NCI-H510A (cell line): ENCODE measurements around the gene APOA1.

Experiments used
- DNase-seq: peaks from one replicate; lab custom pipeline; 2025; lab: John Stamatoyannopoulos, UW

APOA1 gene

DNA sequence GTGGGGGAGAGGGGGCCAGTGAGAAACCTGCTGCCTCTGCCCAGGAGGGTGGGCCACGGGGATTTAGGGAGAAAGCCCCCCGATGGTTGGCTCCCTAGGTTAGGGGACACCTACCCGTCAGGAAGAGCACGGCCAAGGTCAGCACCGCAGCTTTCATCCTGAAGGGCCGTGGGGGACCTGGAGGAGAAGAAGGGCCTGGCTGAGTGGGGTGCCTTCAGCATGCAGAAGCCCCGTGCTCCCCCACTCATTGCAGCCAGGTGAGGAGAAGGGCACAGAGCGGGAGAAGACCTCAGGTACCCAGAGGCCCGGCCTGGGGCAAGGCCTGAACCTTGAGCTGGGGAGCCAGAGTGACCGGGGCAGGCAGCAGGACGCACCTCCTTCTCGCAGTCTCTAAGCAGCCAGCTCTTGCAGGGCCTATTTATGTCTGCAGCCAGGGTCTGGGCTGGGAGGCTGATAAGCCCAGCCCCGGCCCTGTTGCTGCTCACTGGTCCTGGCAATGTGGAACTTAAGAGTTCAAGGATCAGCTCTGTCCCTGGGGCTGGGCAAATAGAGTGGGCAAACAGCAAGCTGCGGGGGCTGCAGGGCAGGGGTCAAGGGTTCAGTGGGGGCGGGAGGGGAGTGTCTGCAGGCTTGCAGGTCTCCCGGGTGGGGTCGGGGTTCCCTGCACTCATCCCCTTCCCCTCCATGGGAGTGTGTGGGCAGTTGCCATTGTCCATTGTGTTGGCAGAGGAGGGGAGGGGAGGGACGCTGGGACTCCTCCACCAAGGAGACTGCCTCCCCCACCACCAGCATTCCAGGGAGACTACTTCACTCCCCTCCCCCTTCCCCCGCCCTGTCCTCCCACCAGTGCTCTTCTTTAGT lies at the start of gene APOA1:
Gene APOA1, minus strand, starts transcription at position 392 of the 861 bp plus-strand sequence. Its CDS starts 235 bp downstream, at position 157.
- no peak for DNase-seq

DNA sequence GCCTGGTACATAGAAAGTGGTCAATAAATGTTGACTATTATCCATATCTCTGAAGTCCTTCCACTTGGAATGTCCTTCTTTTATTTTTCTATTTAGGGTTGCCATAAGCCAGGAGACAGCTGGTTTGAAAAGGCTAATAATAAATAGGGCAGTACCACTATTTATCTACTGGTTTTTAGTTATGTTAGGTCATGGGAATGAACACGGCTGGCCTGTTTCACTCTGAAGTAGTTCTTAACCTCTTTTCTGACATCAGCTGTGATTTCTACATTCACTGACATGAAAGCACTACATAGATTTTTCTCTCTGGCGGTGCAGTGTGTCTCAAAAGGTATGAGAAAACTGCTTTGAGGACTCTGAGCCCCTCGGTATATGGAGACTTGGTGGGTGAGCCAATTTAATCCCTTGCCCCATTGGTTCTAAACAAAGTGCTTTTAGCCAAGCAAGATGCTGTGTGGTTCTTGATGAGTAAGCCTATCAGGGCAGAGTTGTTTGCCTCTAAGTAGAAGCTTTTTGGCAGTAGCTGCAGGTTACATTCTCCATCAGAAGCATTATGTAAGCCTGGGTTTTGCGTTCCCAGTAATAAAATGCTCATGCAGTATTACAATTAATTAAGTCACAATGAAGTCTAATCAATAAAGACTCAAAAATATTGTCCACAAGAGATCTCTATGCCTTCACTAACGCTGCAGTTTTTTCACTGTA lies 48.7 kb upstream of the APOA1 start:
- DNase-seq: no peak

DNA sequence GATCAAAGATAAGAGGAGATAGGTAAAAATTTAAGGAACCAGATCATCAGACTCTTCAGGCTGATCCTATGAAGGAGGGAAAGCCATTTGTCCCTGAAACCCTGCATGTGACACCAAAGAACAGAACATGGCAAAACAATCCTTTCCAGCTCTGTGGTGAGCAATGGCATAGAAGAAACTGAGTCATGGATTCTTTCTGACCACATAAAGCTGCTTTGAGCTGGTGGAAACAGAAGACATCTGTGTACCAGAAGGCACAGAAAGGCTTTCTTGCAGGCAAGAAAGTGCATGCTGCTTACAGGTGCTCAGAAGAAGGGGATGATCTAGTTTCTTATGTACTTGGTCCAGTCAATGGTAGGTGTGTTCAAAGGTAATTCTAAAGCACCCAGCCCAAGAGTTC lies 45.0 kb upstream of the APOA1 start:
- DNase-seq: no peak

DNA sequence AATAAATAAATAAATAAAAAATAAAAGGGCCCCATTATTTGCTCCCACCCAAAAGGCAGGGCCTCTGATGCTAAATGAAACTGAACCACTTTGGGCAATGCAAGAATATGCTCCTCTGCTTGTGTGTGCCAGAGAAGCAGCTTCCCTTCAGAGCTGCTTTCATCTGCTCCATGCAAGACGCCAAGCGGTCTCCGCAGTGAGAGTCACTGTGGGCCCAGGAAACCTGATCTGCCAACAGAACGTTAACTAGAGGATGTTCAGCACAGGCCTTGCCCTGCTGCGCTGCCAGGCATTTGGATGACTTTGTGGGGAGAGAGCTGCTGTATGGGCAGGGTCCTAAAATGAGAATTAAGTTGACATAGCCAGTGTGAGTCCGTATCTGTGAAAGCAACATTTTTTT lies 43.7 kb upstream of the APOA1 start:
- no peak for DNase-seq

DNA sequence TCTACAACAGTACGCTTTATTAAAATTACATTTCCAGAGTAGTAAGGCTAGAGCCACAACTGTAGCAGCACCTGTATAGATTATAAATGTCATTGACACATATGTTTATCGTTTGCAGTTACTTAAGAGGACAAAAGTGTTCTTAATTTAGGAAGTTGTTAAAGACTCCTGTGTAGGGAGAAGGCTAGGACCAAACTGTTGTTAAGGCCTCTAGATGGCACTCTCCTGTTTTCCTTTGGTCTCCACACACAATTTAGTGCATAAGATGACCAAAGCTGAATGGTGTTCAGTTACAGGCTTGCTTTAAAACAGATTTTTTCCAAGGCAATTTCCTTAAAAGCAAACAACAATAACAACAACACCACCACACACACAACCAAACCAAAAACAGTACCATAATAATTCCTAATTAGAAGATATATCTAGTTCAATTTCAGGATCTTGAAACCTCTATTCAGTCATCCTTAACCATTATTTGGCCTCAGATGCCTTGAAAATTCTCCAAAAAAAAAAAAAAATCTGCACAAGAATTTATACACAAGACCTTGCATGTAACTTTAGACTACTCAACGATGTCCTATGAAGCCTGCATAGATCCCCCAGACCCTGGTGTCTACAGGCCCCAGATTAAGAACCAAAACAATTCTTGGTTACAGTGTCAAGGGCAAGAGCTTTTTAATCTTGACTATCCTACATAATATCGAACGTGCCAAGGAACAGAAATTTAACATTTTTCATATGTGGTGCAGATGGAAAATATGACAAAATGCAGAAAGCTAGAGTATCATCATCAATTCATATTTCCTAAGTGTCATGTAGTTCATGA lies 42.6 kb upstream of the APOA1 start:
- peak; percentile 34 for DNase-seq

DNA sequence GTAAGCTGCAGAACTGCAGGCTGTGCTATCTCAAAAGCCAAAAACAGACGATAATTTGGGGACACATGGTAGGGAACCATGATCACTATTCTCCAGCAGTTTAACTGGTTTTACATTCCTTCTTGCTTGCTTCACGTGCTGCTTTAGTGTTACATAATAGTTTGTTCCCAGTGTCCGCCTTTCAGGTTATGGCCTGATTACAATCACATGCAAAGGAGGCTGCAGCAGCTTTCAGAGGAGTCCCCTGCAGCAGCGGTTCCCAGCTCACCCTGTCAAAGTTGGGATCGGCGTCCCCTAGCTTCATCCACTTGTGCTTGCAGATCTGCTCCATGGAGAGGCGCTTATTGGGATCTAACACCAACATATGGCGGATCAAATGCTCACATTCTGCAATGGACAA lies 39.2 kb upstream of the APOA1 start:
- no peak for DNase-seq

DNA sequence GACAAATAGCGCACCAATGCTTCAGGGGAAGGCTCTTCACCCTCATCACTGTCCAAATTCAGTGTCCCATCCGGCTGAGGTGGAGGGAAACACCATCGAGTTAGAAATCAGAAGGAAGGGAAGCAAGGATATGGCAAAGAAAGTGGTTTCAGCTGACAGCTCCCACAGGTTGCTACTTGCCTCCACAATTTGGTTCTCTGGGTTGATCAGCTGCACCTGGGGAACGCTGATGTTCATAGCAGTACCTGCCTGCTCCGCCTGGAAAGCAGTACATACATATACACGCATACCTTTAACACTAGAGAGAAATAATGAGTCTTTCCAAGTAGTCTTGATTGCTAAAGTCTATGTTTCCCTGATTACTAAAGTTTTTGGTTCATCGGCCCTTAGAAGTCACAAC lies 37.8 kb upstream of the APOA1 start:
- DNase-seq: no peak

DNA sequence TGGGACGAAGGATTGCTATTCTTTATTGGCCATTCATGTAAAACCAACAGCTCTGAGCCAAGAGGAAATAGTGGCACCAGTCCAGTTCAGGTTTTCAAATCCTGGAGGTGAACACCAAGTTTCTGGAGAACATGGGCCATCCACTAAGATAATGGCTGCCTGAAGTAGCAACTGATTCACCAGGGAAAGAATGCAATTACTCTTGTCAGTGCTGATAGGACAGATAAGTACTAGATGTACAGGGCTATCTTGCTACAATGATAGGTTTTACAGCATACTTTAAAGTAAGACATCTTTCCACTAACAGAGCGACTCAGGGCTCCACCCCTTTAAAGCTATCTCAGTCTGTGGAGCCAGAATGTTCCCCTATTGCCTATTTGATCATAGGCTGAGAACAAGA lies 36.8 kb upstream of the APOA1 start:
- DNase-seq: no peak

DNA sequence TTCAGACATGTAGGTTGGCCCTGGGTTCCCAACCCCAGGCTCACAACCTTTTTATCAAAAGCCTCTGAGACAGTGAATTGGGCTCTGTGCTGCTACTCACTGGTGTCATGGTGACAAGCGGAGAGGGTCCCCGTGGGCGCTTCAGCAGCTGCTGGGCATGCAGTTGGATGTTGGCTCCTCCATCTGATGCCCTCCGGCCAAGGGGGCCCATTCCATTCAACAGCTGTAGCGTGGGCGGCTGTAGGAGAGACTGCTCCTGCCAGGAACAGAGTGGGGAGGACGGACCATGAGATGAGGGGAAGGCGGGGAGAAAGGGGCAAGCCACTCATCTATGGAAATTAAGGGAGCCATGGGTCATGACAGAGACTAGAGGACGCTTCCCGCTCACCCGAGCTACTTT lies 36.0 kb upstream of the APOA1 start:
- no peak for DNase-seq

DNA sequence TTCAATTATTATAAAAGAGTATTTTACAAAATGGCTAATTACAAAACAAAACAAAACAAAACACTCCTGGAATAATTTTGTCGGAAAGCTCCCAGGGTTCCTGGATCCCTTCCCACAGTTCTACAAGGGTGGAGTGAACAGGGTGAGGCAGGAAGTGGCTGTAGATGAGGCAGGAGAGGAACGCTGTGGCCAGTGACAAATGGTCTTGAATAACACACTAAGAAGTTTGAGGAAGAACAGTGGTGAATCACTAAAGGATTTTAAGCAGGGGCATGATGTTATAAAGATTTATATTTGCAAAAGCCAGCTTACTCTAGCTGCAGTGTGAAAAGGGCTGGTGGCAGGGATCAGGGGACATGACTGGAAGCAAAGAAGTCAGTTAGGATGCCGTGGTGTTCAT lies 33.8 kb upstream of the APOA1 start:
- no peak for DNase-seq

DNA sequence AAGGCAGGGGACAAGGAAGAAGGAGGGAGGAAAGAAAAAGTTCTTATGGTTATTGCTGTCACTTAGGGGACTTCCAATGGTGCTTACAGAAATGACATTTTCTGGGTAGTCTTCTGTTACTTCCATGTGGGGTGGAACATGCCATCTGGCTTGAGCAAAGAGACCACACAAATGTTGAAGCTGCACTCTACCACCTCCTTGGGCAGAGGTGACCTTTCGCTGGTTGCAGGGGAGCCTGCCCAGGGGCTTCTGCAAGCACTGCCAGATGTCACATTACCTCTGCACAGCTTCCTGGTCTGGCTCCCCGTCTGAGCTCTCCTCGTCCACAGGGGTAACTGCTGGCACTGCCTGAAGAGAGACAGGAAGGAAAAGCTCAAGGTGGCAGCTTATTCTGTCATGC lies 32.6 kb upstream of the APOA1 start:
- no peak for DNase-seq

DNA sequence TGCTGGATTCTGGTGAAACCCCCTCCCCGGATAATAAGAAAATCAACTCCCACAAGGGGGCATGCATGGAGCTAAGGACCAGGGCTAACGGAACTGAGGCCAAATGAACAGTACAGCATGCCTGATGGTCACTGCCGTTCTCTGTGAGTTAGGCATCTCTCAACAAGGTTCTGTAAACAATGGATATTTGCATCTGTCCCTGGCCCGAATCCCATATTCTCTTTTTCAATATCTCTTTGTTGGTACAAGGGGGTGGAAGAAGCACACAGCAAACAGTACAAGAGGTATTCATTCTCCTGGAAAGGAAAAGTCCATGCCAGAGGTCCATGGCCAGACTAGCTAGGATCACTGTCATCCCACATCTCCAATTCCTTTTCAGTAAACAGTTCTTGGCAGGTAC lies 32.2 kb upstream of the APOA1 start:
- no peak for DNase-seq

DNA sequence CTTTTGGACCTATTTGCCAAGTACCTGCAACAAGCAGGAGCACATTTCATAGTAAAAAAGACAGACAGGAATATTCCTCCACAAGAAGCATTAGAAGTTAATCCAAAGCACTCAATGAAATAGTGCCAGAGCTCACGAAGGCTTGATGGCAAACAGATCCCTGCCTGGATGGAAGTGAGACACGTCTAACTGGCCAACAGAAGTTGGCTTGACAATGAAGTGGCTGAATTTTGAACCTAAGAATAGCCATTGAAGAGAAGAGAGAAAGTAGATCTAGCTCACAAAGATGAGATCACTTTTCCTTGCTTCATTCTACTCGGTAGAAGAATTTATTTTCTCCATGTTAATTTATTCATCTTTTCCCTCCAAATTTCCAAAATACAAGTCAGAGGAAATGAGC lies 30.6 kb upstream of the APOA1 start:
- DNase-seq: no peak

DNA sequence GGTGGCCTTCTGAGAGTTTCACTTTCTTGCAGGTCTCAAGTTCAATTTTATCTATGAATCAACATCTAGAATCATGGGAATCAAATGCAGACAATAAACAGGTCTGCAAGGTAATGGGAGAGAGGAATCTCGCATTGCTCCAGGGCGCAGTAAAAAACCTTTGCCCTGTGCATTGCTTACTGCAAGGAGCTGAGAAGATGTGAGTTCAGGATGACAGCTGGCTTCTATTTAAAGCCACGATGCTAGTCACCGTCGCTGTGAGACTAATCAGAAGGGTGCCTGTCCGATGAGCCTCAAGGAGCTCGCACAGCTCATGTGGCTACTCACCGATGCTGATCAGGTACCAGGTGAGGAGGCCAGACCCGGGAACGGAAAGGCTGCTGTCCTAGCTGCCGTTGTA lies 30.2 kb upstream of the APOA1 start:
- DNase-seq: no peak

DNA sequence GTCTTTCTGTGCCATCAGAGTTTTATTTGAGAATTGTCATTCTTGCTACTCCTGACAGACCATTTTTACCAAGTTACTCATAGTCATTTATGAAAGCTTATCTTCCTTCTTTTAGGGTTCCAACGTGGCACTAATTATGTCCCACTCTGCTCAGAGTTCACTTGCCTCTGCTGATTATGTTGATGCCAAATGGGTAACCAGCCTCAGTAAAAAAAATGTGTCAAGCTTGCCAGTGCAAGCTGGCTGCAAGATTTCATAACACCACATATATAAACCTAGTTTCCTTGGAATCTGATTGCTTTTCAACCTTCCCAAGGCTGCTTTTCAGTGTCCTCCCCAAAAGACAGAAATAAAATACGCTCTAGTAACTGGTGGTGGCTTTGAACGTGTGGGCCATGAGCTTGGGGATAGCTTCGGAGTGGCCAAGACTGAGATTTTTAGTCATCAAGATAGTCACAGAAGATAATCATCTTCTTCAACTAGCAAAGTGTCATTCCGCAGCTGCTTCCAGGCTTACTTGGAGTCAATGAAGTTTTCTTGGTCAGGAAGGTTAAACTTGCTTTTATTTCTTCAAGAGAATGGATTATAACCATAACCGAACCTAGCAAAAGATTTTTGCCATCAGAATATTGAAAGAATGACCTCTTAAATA lies 29.5 kb upstream of the APOA1 start:
- DNase-seq: no peak

DNA sequence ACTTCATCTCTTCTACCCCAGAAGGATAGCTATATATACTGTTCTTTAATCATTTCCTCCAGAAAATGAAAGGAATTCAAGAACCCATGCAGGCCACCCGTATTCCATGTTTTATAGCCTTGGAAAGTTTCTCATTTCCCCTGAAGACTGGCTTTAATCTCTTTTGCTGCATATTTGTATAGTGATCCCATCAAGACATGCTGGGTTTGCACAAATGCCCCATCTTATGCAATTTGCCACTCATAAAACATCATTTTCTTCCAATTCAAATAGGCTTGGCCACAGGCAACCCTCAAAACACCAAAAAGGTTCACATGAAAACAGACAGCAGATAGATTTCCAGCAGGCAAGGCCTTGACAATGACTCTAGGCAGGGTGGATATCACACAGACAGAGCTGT lies 28.3 kb upstream of the APOA1 start:
- DNase-seq: no peak

DNA sequence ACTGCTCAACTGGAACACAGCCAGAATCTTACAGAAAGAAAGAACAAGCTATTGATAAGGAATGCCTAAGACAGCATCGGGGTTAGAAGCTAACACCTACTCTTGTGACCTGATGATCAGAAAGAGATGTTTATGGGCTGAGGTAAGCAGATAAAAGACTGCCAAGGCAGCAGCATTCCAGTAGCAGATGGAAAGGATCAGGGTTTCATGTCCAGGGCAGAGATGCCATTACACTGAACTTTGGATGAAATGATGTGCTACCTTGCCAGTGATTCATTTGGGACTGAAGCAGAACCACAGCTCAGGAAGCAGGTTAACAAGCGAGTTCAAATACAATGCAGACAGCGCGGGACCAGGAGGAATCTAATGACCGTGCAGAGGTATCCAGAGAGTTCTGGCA lies 27.1 kb upstream of the APOA1 start:
- no peak for DNase-seq

DNA sequence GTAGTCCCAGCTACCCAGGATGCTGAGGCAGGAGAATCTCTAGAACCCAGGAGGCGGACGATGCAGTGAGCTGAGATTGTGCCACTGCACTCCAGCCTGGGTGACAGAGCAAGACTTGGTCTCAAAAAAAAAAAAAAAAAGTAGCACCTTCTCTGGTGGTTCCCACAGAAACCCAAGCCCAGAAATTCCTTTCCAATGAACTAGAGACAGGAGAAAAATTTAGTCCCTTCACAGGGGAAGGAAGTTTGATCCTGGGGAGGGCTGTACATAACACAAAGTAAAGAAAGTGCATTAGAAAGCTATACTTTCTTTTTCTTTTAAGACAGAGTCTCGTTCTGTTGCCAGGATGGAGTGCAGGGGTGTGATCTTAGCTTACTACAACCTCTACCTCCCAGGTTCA lies 25.5 kb upstream of the APOA1 start:
- DNase-seq: no peak

DNA sequence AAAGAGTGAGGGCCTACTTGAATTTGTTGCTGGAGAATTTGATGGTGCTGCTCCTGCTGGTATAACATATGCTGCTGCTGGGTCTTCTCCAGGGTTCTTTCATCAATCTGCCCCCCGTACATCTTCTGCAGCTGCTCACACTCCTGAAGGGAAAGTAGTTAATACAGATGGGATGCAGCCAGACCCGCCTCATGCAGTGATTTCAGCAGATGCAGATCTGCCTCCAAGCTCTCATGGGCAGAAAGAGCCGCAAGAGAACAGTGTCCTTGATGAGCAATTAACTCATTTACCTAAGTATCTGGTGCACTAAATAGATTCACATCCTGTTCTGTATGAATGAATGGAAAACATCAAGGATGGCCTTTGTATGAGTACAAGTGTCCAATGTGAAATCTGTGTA lies 24.8 kb upstream of the APOA1 start:
- DNase-seq: no peak

DNA sequence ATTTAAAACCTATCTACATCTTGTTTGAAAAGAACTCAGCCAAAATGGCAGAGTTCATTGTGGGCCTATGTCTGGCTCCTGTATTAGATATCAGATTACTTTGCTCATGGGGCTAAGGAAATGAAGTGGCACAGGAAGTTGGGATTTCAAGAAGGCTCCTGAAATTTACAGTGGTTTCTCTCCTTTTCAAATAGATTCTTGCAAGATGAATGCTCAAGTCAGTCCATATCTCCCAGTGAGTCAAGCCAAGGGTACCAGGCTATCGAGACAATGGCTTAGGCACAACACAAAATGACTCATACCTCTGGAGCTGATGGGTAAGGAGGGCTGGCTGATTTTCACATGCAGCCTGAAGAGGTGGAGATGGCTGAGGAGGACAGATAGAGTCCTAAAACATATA lies 24.1 kb upstream of the APOA1 start:
- no peak for DNase-seq

DNA sequence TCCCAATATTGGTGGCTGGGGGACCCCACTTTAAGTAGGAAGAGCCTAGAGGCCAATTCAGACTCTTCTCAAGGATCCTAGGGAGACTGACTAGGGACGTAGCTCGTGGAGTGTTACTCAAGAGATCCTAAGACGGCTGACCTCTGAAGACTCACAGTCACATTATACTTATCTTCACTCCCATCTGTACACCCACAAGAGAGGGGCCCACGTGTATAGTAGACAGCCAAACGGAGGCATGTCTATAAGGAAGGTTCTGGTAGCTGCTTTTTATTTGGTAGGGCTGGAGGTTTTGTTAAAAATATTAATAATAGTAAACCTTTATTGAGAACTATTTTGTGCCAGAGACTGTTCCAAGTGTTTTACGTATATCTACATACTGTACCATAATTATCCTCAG lies 22.9 kb upstream of the APOA1 start:
- DNase-seq: no peak

DNA sequence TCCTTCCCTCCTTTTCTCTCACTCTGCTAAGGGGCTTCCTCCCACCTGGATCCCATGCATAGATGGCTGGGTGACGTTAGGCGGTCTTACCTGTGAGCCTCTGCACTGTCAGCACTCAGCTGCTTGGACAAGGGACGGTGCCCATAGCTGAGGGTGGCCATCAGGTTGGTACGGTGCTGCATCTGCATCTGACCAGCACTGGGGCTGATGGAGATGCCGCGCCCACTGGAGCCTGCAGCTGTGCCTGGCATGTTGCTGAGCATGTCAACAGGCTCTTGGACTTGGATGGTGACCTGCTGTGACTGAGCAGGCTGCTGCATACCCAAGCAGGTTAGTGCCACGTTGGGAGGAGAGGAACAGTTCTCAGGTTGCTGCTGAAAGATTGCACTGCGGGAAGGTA lies 21.8 kb upstream of the APOA1 start:
- no peak for DNase-seq
